HL-60 (cell line): ENCODE results near the gene MYO5B.

Source experiments
- DNase-seq, 2 experiments: peaks; one replicate each; pipeline ENCODE4 v3.0.0-alpha.2; 2010 to 2020; ENCODE audit warnings: low read depth in 1 of 2, low spot score in 1 of 2
- H3K27ac ChIP-seq: fragments of 250-450 bp; sonication (Bioruptor Pico); replicated peaks from 2 replicates; pipeline ENCODE4 v1.5.1; 2020; ENCODE audit warnings: mild to moderate bottlenecking, moderate library complexity
- H3K27me3 ChIP-seq: fragments of 250-450 bp; sonication (Bioruptor Pico); 2 replicates; pipeline ENCODE4 v1.5.1; 2021; ENCODE audit warnings: mild to moderate bottlenecking, moderate library complexity; ENCODE audit not compliant: insufficient read depth, poor library complexity, severe bottlenecking
- H3K4me3 ChIP-seq: replicated peaks from 2 replicates; pipeline ENCODE4 v1.5.1; 2011; ENCODE audit warnings: mild to moderate bottlenecking, control low read depth, low read length; ENCODE audit not compliant: insufficient read depth
- GABPA ChIP-seq: IDR thresholded peaks from 2 replicates; pipeline ENCODE4 v1.6.1; 2012; ENCODE audit warnings: low read depth
- POLR2AphosphoS5 ChIP-seq: IDR thresholded peaks from 2 replicates; pipeline ENCODE4 v1.6.1; 2012; ENCODE audit warnings: low read depth
- SPI1 ChIP-seq: IDR thresholded peaks from 2 replicates; pipeline ENCODE4 v1.6.1; 2012; ENCODE audit warnings: low read depth, mild to moderate bottlenecking, borderline replicate concordance
- TF ChIP-seq, protein P1 (sequence below): IDR thresholded peaks from one replicate; pipeline ENCODE4 v1.5.1; 2011; ENCODE audit warnings: low read length, control low read depth, inconsistent platforms; ENCODE audit not compliant: insufficient read depth
- TF ChIP-seq, protein P2 (sequence below): IDR thresholded peaks from 2 replicates; pipeline ENCODE4 v1.6.1; 2012; ENCODE audit warnings: low read depth; ENCODE audit not compliant: insufficient replicate concordance

The MYO5B gene

DNA sequence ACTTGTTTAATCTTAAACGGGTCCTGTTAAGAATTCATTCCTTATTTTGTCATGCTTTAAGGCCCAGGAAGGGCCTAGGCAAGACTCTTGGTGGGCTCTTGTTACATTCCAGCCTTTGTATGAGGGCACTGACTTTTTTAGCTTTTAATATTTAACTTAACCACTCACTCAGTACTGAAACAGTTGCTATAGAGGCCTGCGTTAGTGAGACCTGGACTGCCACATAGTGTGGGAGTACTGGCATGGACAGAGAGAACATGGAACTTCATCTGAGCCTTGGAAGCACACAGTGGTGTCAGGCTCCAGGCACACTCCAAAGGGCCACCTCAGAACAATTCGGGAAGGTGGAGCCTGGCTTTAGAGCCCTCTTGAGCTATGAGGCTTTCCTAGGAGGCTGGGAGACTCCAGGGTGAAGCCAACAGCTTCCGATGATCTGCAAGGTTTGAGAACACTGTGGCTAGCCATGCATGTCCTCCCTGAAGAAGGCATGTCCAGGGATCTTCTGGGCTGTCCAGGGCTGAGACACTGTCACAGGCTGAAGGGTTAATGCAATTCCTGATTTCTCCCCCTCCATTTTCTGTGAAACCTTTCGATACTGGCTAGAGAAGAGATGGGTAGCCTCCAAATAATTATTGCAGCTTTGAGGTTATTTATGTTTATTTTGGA lies 226.2 kb downstream of the MYO5B start:
- Histone ChIP-seq H3K27me3 (peaks cover 6% of the 10 kb centered on the region), H3K4me3 (no peak overlapping the region), H3K27ac (no peak overlapping the region)
- DNase-seq: no peak
- TF ChIP-seq GABPA (no peak), SPI1 (no peak), POLR2AphosphoS5 (no peak)
- TF ChIP-seq, protein P1, sequence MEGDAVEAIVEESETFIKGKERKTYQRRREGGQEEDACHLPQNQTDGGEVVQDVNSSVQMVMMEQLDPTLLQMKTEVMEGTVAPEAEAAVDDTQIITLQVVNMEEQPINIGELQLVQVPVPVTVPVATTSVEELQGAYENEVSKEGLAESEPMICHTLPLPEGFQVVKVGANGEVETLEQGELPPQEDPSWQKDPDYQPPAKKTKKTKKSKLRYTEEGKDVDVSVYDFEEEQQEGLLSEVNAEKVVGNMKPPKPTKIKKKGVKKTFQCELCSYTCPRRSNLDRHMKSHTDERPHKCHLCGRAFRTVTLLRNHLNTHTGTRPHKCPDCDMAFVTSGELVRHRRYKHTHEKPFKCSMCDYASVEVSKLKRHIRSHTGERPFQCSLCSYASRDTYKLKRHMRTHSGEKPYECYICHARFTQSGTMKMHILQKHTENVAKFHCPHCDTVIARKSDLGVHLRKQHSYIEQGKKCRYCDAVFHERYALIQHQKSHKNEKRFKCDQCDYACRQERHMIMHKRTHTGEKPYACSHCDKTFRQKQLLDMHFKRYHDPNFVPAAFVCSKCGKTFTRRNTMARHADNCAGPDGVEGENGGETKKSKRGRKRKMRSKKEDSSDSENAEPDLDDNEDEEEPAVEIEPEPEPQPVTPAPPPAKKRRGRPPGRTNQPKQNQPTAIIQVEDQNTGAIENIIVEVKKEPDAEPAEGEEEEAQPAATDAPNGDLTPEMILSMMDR: no peak
- TF ChIP-seq, protein P2, sequence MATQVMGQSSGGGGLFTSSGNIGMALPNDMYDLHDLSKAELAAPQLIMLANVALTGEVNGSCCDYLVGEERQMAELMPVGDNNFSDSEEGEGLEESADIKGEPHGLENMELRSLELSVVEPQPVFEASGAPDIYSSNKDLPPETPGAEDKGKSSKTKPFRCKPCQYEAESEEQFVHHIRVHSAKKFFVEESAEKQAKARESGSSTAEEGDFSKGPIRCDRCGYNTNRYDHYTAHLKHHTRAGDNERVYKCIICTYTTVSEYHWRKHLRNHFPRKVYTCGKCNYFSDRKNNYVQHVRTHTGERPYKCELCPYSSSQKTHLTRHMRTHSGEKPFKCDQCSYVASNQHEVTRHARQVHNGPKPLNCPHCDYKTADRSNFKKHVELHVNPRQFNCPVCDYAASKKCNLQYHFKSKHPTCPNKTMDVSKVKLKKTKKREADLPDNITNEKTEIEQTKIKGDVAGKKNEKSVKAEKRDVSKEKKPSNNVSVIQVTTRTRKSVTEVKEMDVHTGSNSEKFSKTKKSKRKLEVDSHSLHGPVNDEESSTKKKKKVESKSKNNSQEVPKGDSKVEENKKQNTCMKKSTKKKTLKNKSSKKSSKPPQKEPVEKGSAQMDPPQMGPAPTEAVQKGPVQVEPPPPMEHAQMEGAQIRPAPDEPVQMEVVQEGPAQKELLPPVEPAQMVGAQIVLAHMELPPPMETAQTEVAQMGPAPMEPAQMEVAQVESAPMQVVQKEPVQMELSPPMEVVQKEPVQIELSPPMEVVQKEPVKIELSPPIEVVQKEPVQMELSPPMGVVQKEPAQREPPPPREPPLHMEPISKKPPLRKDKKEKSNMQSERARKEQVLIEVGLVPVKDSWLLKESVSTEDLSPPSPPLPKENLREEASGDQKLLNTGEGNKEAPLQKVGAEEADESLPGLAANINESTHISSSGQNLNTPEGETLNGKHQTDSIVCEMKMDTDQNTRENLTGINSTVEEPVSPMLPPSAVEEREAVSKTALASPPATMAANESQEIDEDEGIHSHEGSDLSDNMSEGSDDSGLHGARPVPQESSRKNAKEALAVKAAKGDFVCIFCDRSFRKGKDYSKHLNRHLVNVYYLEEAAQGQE: no peak

- TF ChIP-seq, protein P1: no peak
- no peak for TF ChIP-seq SPI1
- TF ChIP-seq POLR2AphosphoS5: no peak
- TF ChIP-seq GABPA: no peak
- TF ChIP-seq, protein P2: no peak
- Histone ChIP-seq H3K27ac (no peak overlapping the region), H3K4me3 (no peak overlapping the region)
Observed at GRCh38 chr18:49967636-49968313, 227.2 kb downstream of the MYO5B start.

GRCh38 chr18:49967171-49967570 lies 227.8 kb downstream of the MYO5B start:
- no peak overlapping the region for H3K4me3 ChIP-seq
- no peak for TF ChIP-seq SPI1
- TF ChIP-seq GABPA: no peak
- TF ChIP-seq, protein P2: no peak
- TF ChIP-seq POLR2AphosphoS5: no peak
- TF ChIP-seq, protein P1: no peak
- H3K27me3 ChIP-seq: peaks cover 5% of the 10 kb centered on the region
- no peak overlapping the region for H3K27ac ChIP-seq
- no peak for DNase-seq

More at GRCh38 chr18:49967636-49968313, 227.2 kb downstream of the MYO5B start:
- DNase-seq: no peak
- H3K27me3 ChIP-seq: peaks cover 6% of the 10 kb centered on the region
